LNCAP (cell line): ENCODE measurements around the gene BUD13.

ENCODE experiments used
- TF ChIP-seq, protein P1 (sequence below): fragments of 450-650 bp; IDR thresholded peaks from 2 replicates; pipeline ENCODE4 v1.5.1; 2017; ENCODE audit warnings: mild to moderate bottlenecking

BUD13 gene

GRCh38 chr11:116798368-116798767 is 25.6 kb upstream of the BUD13 start:
- TF ChIP-seq, protein P1, sequence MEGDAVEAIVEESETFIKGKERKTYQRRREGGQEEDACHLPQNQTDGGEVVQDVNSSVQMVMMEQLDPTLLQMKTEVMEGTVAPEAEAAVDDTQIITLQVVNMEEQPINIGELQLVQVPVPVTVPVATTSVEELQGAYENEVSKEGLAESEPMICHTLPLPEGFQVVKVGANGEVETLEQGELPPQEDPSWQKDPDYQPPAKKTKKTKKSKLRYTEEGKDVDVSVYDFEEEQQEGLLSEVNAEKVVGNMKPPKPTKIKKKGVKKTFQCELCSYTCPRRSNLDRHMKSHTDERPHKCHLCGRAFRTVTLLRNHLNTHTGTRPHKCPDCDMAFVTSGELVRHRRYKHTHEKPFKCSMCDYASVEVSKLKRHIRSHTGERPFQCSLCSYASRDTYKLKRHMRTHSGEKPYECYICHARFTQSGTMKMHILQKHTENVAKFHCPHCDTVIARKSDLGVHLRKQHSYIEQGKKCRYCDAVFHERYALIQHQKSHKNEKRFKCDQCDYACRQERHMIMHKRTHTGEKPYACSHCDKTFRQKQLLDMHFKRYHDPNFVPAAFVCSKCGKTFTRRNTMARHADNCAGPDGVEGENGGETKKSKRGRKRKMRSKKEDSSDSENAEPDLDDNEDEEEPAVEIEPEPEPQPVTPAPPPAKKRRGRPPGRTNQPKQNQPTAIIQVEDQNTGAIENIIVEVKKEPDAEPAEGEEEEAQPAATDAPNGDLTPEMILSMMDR, result no peak

DNA sequence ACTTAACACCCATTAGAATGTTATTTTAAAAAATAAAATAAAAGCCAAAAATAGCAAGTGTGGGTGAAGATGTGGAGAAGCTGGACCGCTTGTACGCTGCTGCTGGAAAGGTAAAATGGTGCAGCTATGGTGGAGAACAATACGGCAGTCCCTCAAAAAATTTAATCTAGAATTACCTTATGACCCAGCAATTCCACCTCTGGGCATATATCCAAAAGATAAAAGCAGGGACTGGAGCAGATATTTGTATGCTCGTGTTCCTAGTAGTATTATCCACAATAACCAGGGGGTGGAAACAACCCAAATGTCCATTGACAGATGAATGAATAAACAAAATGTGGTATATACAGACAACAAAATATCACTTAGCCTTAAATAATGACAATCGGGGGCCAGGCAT is 25.0 kb upstream of the BUD13 start:
- TF ChIP-seq, protein P1, result no peak

GRCh38 chr11:116796548-116796947 is 23.8 kb upstream of the BUD13 start:
- TF ChIP-seq, protein P1, result no peak

GRCh38 chr11:116794851-116795250 is 22.1 kb upstream of the BUD13 start:
- TF ChIP-seq, protein P1, result no peak

DNA sequence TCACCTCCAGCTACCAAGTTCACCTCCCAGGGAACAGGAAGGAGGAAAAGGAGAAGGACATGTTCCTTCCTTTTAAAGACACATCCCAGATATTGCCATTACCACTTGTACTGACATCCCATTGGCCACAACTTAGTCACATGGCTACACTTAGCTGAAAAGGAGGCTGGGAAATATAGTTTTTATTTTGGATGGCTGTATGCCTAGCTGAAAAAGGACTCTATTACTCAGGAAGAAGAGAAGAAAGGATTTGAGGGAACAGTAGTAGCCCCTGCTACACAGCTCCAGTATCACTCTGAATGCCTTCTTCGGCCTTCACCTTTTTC is 20.9 kb upstream of the BUD13 start:
- TF ChIP-seq, protein P1, result no peak

- TF ChIP-seq, protein P1, result no peak
Measured at GRCh38 chr11:116792869-116793771, 20.3 kb upstream of the BUD13 start.

DNA sequence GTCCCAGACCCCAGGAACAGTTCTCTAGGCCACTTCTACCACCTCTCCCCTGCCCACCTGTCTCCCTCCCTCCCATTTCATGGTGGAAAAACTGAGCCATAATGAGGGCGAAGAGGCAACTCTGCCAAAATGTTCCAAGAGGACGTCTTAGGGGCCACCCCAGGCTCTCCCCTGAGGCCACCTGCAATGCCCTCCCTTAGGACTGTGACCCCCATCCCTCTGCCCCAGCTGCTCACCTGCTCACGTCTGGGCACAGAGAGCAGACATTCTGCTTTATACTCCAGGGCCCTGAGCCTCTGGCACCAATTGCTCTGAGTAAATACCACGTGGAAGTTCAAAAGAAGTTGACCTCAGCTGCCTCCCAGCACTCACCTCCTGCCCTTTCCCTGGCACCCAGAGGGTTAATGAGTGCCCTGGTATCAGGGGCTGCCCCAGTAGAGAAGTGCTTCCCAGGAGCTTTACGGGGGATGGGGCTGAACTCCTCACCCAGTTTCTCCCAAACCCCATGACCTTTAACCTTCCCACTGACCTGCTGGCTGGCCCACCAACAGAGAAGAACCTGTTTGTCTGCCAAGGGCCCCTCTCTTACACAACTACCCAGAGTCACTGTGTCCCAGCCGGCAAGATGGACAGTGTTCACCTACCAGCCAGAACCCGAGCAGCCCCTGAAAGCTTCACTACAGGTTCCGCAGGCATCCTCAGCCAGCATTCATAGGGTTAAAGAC is 19.5 kb upstream of the BUD13 start:
- TF ChIP-seq, protein P1, result no peak
